AG04450 (cell line): ENCODE data around the gene WDR75. TPM values are rescaled to one million over a fixed set of nuclear protein-coding genes. Genes with fewer than 3 reads are reported as not detected.

Experiments
- CTCF ChIA-PET: fragments of 300-600, 350-600 bp; formaldehyde crosslinking; extraction: SDS; loops from one replicate; lab custom pipeline; 2022; ENCODE audit warnings: antibody characterized with exemption, inconsistent platforms; lab: Charles Lee
- POLR2A ChIA-PET: fragments of 350-600 bp; formaldehyde crosslinking; extraction: SDS; loops from one replicate; lab custom pipeline; 2021; ENCODE audit warnings: antibody characterized with exemption, inconsistent platforms; lab: Yijun Ruan, JAX
- DNase-seq: peaks from one replicate; pipeline ENCODE4 v3.0.0-alpha.2; 2011; ENCODE audit warnings: low read depth, low spot score
- H3K27ac ChIP-seq: one replicate; pipeline ENCODE4 v1.5.1; 2012; ENCODE audit warnings: low read depth, low read length, control low read depth
- H3K27me3 ChIP-seq: one replicate; pipeline ENCODE4 v1.6.0; 2012; ENCODE audit warnings: low read length; ENCODE audit not compliant: control insufficient read depth, insufficient read depth
- H3K4me3 ChIP-seq: 2 replicates; pipeline ENCODE4 v1.5.1; 2011; ENCODE audit warnings: mild to moderate bottlenecking, low read depth, low read length, control low read depth
- H3K9me3 ChIP-seq: 2 replicates; pipeline ENCODE4 v1.5.1; 2012; ENCODE audit warnings: low read length; ENCODE audit not compliant: control insufficient read depth, insufficient read depth
- CTCF ChIP-seq: IDR thresholded peaks from 2 replicates; pipeline ENCODE4 v1.5.1; 2011; ENCODE audit warnings: low read depth, low read length, control low read depth, inconsistent platforms
- polyA plus RNA-seq: library from polyadenylated mRNA; depleted of rRNA; stranded (reverse); fragments of >200 nt; gene quantifications from 2 replicates; pipeline ENCODE4 v1.2.3, GENCODE V29; 2011

The WDR75 gene
- polyA plus RNA-seq, 1 experiment: 48.0 TPM

GRCh38 chr2:189485146-189485545, 43.9 kb downstream of the WDR75 start:
- Histone ChIP-seq H3K27me3 (no peaks in the 10 kb centered on the region), H3K4me3 (no peak overlapping the region), H3K27ac (no peak overlapping the region), H3K9me3 (no peaks in the 10 kb centered on the region)
- no peak for TF ChIP-seq CTCF
- ChIA-PET CTCF (interaction anchor here (0.7 to 1.2 kb wide), 2 partner anchors 20 to 176 kb away, joined by 3 read pairs; no protein-coding TSS in a partner anchor), POLR2A (no interaction called here)
- no peak for DNase-seq

- H3K4me3 ChIP-seq: no peak overlapping the region
- no peak for DNase-seq
- H3K27ac ChIP-seq: no peak overlapping the region
- ChIA-PET CTCF (interaction anchor here (0.7 to 1.2 kb wide), 2 partner anchors 21 to 137 kb away, joined by 3 read pairs; no protein-coding TSS in a partner anchor), POLR2A (no interaction called here)
- no peak for TF ChIP-seq CTCF
- H3K9me3 ChIP-seq: no peaks in the 10 kb centered on the region
- no peaks in the 10 kb centered on the region for H3K27me3 ChIP-seq
These were observed 45.0 kb downstream of the WDR75 start for GRCh38 chr2:189486237-189486770.

GRCh38 chr2:189487283-189488007, 46.2 kb downstream of the WDR75 start:
- ChIA-PET POLR2A (no interaction called here), CTCF (interaction anchor here (0.5 to 0.7 kb wide), 2 partner anchors 136 to 711 kb away, joined by 3 to 8 read pairs; no protein-coding TSS in a partner anchor)
- no peak for TF ChIP-seq CTCF
- H3K27me3 ChIP-seq: no peaks in the 10 kb centered on the region
- no peak overlapping the region for H3K27ac ChIP-seq
- H3K4me3 ChIP-seq: no peak overlapping the region
- H3K9me3 ChIP-seq: no peaks in the 10 kb centered on the region
- DNase-seq: no peak

GRCh38 chr2:189488008-189488310, 46.7 kb downstream of the WDR75 start:
- DNase-seq: no peak
- ChIA-PET POLR2A (no interaction called here), CTCF (interaction anchor here (0.5 kb wide), 1 partner anchor 711 kb away, joined by 8 read pairs; no protein-coding TSS in a partner anchor)
- H3K27ac ChIP-seq: no peak overlapping the region
- H3K4me3 ChIP-seq: no peak overlapping the region
- H3K9me3 ChIP-seq: no peaks in the 10 kb centered on the region
- H3K27me3 ChIP-seq: no peaks in the 10 kb centered on the region
- no peak for TF ChIP-seq CTCF

- Histone ChIP-seq H3K9me3 (no peaks in the 10 kb centered on the region), H3K27me3 (no peaks in the 10 kb centered on the region), H3K4me3 (no peak overlapping the region), H3K27ac (no peak overlapping the region)
- TF ChIP-seq CTCF: no peak
- no peak for DNase-seq
- CTCF ChIA-PET: interaction anchor here (0.6 kb wide), 1 partner anchor 314 kb away, joined by 4 read pairs; no protein-coding TSS in a partner anchor
- POLR2A ChIA-PET: no interaction called here
These were observed 51.2 kb downstream of the WDR75 start for GRCh38 chr2:189492451-189492850.
